Measurements from ENCODE around the gene EEFSEC.

DNA sequence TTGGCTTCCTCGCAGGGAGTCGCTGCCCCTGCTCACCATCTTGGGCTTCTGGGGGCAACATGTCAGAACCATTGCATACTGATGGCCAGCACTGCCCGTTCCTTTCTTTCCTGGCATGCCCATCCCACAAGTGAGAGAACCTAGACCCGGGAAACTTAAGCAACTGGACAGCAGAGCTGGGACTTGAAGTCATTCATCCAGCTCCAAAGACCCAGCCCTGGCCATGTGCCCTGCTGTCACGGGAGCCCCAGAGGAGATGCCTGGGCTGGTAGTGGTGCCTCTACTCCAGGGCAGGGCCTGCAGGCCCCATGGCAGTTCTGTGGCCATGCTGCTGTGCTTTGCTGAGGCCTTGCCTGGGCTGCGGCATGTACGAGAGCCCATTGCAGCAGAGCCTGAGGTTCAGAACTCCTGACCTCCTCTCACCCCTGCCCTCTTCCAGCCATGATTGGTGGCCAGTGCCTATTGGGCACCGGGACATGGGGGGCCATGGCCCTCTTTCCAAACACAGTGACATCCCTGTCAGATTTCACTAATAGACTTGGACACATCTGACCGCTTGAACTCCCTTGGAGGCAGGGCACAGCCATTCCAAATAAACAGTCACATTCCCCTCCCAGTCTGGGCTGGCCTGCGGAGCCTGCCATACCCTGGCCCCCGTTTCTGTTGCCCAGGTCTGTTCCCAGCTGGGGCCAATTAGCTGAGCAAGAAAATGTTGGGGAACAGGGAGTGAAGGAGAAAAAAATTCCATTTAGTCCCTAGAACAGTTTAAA is 115.9 kb downstream of the EEFSEC start:
- TF ChIP-seq, protein P1, sequence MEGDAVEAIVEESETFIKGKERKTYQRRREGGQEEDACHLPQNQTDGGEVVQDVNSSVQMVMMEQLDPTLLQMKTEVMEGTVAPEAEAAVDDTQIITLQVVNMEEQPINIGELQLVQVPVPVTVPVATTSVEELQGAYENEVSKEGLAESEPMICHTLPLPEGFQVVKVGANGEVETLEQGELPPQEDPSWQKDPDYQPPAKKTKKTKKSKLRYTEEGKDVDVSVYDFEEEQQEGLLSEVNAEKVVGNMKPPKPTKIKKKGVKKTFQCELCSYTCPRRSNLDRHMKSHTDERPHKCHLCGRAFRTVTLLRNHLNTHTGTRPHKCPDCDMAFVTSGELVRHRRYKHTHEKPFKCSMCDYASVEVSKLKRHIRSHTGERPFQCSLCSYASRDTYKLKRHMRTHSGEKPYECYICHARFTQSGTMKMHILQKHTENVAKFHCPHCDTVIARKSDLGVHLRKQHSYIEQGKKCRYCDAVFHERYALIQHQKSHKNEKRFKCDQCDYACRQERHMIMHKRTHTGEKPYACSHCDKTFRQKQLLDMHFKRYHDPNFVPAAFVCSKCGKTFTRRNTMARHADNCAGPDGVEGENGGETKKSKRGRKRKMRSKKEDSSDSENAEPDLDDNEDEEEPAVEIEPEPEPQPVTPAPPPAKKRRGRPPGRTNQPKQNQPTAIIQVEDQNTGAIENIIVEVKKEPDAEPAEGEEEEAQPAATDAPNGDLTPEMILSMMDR (IDR thresholded peaks at IDR 0.05; ENCODE audit: insufficient read depth, low read depth, low read length), result no peak
- no peak for TF ChIP-seq EZH2 (IDR thresholded peaks at IDR 0.05; ENCODE audit: insufficient read depth, low read length)
